ENCODE results near the gene CELF1. TPM values are rescaled to one million over a fixed set of nuclear protein-coding genes. Genes with fewer than 3 reads are reported as not detected.

The CELF1 gene
- total RNA-seq, 1 experiment from 2014 or later, result 152 TPM

DNA sequence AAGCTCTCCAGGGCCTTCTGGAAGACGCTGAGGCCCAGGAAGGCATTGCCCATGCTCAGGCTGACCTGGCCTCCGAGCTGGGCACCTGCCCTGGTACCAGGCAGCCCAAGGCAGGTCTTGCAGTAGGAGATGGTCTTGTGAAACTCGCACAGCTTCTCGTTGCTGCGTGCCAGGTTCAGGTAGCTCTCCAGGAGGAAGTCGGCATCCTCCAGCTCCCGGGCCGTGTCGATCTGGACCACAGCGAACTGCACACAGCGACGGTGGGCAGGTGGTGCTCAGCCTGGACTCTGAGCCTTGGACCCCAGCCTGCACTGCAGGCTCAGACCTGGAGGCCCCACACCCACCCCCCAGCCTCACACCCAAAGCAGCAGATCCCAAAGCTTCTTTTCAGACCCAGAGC, 105.0 kb downstream of the CELF1 start:
- CTCF ChIA-PET, result no interaction called here

DNA sequence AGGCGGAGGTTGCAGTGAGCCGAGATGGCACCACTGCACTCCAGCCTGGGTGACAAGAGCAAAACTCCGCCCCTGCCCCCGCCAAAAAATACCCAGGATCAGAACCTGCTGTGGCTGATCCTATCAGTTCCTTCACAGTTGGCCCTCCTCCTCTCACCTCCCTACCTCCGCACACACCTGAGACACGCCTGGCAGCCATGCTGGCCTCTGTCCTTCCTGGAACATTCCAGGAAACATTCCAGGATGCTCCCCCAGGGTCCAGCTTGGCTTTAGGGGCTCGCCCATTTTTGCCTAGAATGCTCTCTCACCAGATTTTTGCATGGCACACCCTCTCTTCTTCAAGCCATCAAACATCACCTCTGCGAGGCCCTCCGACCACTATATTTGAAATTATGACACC, 106.1 kb downstream of the CELF1 start:
- intact Hi-C loops (cut with micrococcal nuclease; ENCODE audit: unreplicated experiment), result no loop called here
- CTCF ChIA-PET, result no interaction called here

More for the DNA sequence above, 105.0 kb downstream of the CELF1 start:
- Mint-ChIP-seq H3K36me3 (ENCODE audit: insufficient read depth, unreplicated experiment) (peaks cover 13% of the 10 kb centered on the region), H3K27ac (ENCODE audit: unreplicated experiment) (no peak overlapping the region), H3K4me1 (ENCODE audit: low read depth, unreplicated experiment) (no peaks in the 10 kb centered on the region), H3K9me3 (ENCODE audit: unreplicated experiment) (no peaks in the 10 kb centered on the region), H3K4me3 (ENCODE audit: unreplicated experiment) (no peak overlapping the region), H3K27me3 (ENCODE audit: insufficient read depth, unreplicated experiment) (no peaks in the 10 kb centered on the region)
- H3K4me1 ChIP-seq, result no peaks in the 10 kb centered on the region
- H3K9me3 ChIP-seq, result no peaks in the 10 kb centered on the region
- no peak overlapping the region for H3K4me3 ChIP-seq (ENCODE audit: low read depth, low read length)
- POLR2A ChIA-PET, result no interaction called here
- no peak for DNase-seq
- TF ChIP-seq, protein P1, sequence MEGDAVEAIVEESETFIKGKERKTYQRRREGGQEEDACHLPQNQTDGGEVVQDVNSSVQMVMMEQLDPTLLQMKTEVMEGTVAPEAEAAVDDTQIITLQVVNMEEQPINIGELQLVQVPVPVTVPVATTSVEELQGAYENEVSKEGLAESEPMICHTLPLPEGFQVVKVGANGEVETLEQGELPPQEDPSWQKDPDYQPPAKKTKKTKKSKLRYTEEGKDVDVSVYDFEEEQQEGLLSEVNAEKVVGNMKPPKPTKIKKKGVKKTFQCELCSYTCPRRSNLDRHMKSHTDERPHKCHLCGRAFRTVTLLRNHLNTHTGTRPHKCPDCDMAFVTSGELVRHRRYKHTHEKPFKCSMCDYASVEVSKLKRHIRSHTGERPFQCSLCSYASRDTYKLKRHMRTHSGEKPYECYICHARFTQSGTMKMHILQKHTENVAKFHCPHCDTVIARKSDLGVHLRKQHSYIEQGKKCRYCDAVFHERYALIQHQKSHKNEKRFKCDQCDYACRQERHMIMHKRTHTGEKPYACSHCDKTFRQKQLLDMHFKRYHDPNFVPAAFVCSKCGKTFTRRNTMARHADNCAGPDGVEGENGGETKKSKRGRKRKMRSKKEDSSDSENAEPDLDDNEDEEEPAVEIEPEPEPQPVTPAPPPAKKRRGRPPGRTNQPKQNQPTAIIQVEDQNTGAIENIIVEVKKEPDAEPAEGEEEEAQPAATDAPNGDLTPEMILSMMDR (IDR thresholded peaks at IDR 0.05; ENCODE audit: insufficient read depth in 1 of 2, low read depth in 1 of 2, low read length in 1 of 2, severe bottlenecking in 1 of 2, unreplicated experiment in 1 of 2), result no peak
- H3K36me3 ChIP-seq (ENCODE audit: control insufficient read depth, insufficient read depth, low read length), result no peaks in the 10 kb centered on the region
- H3K27me3 ChIP-seq (replicated peaks; ENCODE audit: control insufficient read depth, insufficient read depth, low read length), result no peaks in the 10 kb centered on the region
- intact Hi-C loops (cut with micrococcal nuclease; ENCODE audit: unreplicated experiment), result no loop called here
- no TSS peak for BruUV-seq (replicated peaks)

DNA sequence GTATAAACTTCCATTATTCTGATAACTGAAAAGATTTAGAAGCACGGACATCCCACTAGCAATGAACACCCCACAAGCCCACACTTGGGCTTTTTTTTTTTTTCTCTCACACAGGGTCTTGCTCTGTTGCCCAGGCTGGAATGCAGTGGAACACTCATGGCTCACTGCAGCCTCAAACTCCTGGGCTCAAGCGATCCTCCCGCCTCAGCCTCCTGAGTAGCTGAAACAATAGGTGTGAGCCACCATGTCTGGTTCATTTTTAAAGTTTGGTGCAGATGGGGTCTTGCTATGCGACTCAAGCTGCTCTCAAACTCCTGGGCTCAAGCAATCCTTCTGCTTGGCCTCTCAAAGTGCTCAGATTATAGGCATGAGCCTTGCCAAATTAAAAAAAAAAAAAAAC, 107.1 kb downstream of the CELF1 start:
- CTCF ChIA-PET, result interaction anchor here (0.6 kb wide), 1 partner anchor 46 kb away, joined by 8 read pairs; no protein-coding TSS in a partner anchor
- H3K36me3 Mint-ChIP-seq (ENCODE audit: insufficient read depth, unreplicated experiment), result peaks cover 7% of the 10 kb centered on the region

More for the DNA sequence above, 106.1 kb downstream of the CELF1 start:
- Mint-ChIP-seq H3K4me1 (ENCODE audit: low read depth, unreplicated experiment) (no peaks in the 10 kb centered on the region), H3K36me3 (ENCODE audit: insufficient read depth, unreplicated experiment) (peaks cover 13% of the 10 kb centered on the region), H3K4me3 (ENCODE audit: unreplicated experiment) (no peak overlapping the region), H3K27me3 (ENCODE audit: insufficient read depth, unreplicated experiment) (no peaks in the 10 kb centered on the region), H3K27ac (ENCODE audit: unreplicated experiment) (no peak overlapping the region), H3K9me3 (ENCODE audit: unreplicated experiment) (no peaks in the 10 kb centered on the region)
- Histone ChIP-seq H3K4me1 (no peaks in the 10 kb centered on the region), H3K27me3 (replicated peaks; ENCODE audit: control insufficient read depth, insufficient read depth, low read length) (no peaks in the 10 kb centered on the region), H3K9me3 (no peaks in the 10 kb centered on the region), H3K4me3 (ENCODE audit: low read depth, low read length) (no peak overlapping the region), H3K36me3 (ENCODE audit: control insufficient read depth, insufficient read depth, low read length) (no peaks in the 10 kb centered on the region)
- TF ChIP-seq, protein P1 (IDR thresholded peaks at IDR 0.05; ENCODE audit: insufficient read depth in 1 of 2, low read depth in 1 of 2, low read length in 1 of 2, severe bottlenecking in 1 of 2, unreplicated experiment in 1 of 2), result no peak
- BruUV-seq (replicated peaks), result no TSS peak
- POLR2A ChIA-PET, result no interaction called here
- no peak for DNase-seq

More for the DNA sequence above, 107.1 kb downstream of the CELF1 start:
- intact Hi-C loops (cut with micrococcal nuclease; ENCODE audit: unreplicated experiment), result no loop called here
- no peak overlapping the region for H3K27ac Mint-ChIP-seq (ENCODE audit: unreplicated experiment)
- no peak for DNase-seq
- TF ChIP-seq, protein P1 (IDR thresholded peaks at IDR 0.05; ENCODE audit: insufficient read depth in 1 of 2, low read depth in 1 of 2, low read length in 1 of 2, severe bottlenecking in 1 of 2, unreplicated experiment in 1 of 2), result no peak
- no peak overlapping the region for H3K4me3 Mint-ChIP-seq (ENCODE audit: unreplicated experiment)
- POLR2A ChIA-PET, result interaction anchor here (0.7 kb wide), 1 partner anchor 21 kb away, joined by 6 read pairs; no protein-coding TSS in a partner anchor
- H3K27me3 Mint-ChIP-seq (ENCODE audit: insufficient read depth, unreplicated experiment), result no peaks in the 10 kb centered on the region
- no peaks in the 10 kb centered on the region for H3K9me3 Mint-ChIP-seq (ENCODE audit: unreplicated experiment)
- Histone ChIP-seq H3K4me1 (no peaks in the 10 kb centered on the region), H3K9me3 (no peaks in the 10 kb centered on the region), H3K4me3 (ENCODE audit: low read depth, low read length) (no peak overlapping the region), H3K36me3 (ENCODE audit: control insufficient read depth, insufficient read depth, low read length) (no peaks in the 10 kb centered on the region), H3K27me3 (replicated peaks; ENCODE audit: control insufficient read depth, insufficient read depth, low read length) (no peaks in the 10 kb centered on the region)
- no peaks in the 10 kb centered on the region for H3K4me1 Mint-ChIP-seq (ENCODE audit: low read depth, unreplicated experiment)
- BruUV-seq (replicated peaks), result no TSS peak
